Measurements from ENCODE around the gene TLN1.

The TLN1 gene

DNA sequence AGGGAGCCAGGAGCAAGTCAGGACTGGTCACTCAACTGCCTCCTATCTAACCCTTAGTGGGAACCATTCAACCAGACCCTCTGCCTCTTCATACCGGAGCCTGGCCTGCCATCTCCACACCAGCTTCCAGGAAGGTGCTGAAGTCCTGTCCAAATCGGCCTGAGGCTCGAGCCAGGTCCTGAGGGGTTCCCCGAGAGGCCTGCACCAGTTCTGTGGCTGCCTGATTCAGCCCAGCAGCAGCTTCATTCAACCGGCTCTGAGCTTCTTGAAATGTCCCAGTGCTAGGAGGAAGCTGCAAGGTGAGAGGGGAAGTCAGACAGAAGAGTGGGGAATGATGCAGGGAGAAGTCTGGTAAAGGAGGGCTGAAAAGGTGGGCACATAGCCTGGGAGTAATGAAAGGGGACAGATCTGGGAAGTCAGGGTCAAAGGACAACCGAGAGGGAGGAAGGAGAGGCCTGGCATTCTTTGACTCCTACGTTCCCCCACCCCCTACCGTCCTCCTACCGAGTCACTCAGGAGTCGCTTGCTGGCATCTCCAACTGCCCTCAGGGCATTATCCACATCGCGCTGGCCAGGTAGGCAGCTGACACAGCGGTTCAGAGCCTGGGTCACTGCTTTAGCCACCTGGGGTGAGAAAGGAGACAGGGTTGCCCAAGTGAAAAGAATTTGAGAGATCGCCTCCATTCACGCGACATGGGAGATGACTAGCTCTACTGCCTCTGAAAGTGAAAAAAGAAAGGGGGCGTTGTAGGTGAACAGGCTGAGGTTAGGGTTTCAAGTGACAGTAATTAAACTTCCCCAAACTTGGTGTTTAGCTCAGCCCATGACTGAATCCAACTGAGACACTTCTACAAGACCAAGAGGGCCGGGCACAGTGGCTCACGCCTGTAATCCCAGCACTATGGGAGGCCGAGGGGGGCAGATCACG is 20.2 kb downstream of the TLN1 start:
- peak; percentile 46 for DNase-seq (ENCODE audit: low read depth)
- no peak overlapping the region for H3K4me3 ChIP-seq (ENCODE audit: low read depth, low read length)
- TF ChIP-seq, protein P1, sequence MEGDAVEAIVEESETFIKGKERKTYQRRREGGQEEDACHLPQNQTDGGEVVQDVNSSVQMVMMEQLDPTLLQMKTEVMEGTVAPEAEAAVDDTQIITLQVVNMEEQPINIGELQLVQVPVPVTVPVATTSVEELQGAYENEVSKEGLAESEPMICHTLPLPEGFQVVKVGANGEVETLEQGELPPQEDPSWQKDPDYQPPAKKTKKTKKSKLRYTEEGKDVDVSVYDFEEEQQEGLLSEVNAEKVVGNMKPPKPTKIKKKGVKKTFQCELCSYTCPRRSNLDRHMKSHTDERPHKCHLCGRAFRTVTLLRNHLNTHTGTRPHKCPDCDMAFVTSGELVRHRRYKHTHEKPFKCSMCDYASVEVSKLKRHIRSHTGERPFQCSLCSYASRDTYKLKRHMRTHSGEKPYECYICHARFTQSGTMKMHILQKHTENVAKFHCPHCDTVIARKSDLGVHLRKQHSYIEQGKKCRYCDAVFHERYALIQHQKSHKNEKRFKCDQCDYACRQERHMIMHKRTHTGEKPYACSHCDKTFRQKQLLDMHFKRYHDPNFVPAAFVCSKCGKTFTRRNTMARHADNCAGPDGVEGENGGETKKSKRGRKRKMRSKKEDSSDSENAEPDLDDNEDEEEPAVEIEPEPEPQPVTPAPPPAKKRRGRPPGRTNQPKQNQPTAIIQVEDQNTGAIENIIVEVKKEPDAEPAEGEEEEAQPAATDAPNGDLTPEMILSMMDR (IDR thresholded peaks at IDR 0.05; ENCODE audit: insufficient read depth, low read depth, low read length, missing control alignments): no peak

DNA sequence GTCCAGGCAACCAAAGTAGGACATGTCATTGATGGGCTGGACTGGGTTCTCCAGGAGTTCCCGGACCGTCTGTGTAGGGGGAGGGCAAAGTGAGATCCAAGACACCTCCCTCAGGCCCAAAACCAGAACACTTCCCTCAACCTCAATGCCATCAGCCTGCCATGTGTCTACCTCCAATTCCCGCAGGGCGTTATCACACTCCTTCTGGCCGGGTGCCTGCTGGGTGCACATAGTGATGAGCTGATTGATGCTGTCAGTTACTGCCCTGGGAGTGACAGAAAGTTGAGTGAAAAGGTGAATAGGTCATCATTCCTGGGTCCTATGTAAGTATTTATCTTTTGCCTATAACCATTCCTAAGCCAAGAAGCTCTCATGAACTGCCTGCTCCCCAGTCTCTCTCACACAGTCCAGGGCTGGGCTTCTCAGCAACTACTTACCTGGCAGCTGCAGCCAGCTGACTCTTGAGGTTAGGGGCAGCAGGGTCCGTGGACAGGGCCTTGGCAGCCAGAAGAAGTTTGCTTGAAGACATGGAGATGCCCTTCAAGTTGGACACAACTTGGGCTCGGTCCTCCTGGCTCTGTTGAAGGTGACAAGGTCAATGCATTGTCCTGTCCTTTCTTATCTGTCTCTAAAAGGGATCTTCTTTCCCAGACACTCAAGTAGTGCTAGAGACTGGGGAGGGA is 21.0 kb downstream of the TLN1 start:
- TF ChIP-seq, protein P1 (IDR thresholded peaks at IDR 0.05; ENCODE audit: insufficient read depth, low read depth, low read length, missing control alignments): no peak
- no peak overlapping the region for H3K4me3 ChIP-seq (ENCODE audit: low read depth, low read length)
- DNase-seq (ENCODE audit: low read depth): no peak

DNA sequence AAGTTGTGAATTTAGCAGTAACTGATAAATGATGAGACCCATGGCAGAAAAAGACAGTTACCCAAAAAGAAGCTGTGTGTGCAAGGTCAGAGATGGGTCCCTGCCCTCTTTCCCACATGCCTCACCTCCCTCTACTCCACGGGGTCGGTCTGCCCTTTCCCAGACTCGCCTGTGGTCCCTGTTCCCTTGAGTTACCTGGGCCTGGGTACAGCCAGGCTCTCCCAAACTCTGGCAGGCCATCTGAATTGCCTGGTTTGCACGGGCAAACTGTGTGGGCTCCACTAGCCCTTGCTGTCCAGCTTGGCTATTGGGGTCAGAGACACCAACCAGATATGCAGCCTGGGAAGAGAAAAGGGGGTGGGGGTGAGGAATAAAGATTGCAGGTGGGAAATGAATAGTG is 23.8 kb downstream of the TLN1 start:
- no peak for DNase-seq (ENCODE audit: low read depth)
- TF ChIP-seq, protein P1 (IDR thresholded peaks at IDR 0.05; ENCODE audit: insufficient read depth, low read depth, low read length, missing control alignments): no peak
- H3K4me3 ChIP-seq (ENCODE audit: low read depth, low read length): no peak overlapping the region

DNA sequence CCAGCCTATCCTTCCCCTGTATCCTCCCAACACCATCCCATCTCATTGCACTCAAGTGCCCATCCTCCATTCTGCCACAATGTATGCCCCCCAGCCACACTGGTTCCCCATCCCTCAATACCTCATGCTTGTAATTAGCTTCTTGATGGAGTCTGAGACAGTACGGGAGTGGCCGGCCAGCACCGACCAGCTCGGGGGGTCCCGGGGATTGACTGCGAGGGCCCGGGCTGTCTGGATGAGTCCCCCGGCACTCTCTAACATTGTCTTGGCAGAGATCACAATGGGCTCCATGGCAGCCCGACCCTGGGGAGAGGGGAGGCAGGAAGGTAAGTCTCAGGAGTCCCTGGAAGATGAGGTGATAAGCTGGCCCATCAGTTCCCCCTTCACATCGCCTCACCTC is 25.0 kb downstream of the TLN1 start:
- DNase-seq (ENCODE audit: low read depth): no peak
- TF ChIP-seq, protein P1 (IDR thresholded peaks at IDR 0.05; ENCODE audit: insufficient read depth, low read depth, low read length, missing control alignments): no peak
- no peak overlapping the region for H3K4me3 ChIP-seq (ENCODE audit: low read depth, low read length)

DNA sequence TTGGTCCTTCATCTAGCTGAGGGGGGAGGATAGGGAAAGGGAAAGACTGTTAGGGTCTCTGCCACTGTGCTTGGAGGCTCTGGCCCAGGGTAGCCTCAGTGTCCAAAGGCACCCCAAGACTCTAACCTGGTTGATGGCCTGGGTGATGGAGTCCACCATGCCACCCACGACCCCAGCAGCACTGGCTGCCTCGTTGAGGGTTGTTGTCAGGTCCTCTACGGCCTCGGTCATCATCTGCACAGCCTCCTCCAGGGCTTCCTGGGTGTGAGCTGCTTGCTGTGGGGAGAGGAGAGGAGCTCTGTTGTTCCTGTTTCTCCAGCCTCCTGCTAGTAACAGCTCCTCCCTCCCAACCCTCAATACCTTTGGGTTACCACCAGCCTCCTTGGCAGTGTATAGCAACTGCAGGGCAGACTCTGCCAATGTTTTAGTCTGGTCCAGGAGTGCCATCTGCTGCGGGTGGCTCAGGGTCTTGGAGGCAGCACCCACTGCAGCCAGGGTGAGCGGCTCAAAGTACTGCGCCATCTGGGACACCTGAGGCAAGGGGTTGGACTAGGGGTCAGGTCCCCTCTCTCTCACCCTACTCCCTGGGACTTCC is 26.1 kb downstream of the TLN1 start:
- no peak for DNase-seq (ENCODE audit: low read depth)
- no peak overlapping the region for H3K4me3 ChIP-seq (ENCODE audit: low read depth, low read length)
- TF ChIP-seq, protein P1 (IDR thresholded peaks at IDR 0.05; ENCODE audit: insufficient read depth, low read depth, low read length, missing control alignments): no peak

DNA sequence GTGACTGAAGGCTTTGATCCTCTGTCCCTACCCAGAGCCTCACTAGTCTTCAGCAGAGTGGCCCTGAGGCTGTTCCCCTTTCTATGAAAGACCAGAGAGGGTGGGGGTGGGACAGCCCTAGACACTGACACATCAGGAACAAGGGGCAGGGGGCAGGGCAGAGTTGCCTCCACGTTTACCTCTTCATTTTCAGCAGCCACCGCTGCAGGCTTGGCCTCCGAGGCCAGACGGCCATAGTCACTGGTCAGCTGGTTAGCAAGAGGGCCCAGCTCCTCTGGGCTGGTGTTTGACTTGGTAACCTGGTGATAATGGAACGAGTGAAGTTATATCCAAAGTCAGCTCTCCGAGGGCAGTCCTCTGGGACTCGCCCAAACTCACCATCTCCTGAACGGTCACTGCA is 26.6 kb downstream of the TLN1 start:
- DNase-seq (ENCODE audit: low read depth): no peak
- TF ChIP-seq, protein P1 (IDR thresholded peaks at IDR 0.05; ENCODE audit: insufficient read depth, low read depth, low read length, missing control alignments): no peak
- H3K4me3 ChIP-seq (ENCODE audit: low read depth, low read length): no peak overlapping the region

Data from GM12865 (cell line).